H9 (cell line): Measurements from ENCODE around the gene ZBTB16. TPM values are rescaled to one million over a fixed set of nuclear protein-coding genes. Genes with fewer than 3 reads are reported as not detected.

Experiments
- DNase-seq: peaks from one replicate; pipeline ENCODE4 v3.0.0-alpha.2; 2017
- H2AFZ ChIP-seq: one replicate; pipeline ENCODE4 v1.6.1; 2013; ENCODE audit warnings: mild to moderate bottlenecking, low read length, control low read depth, moderate library complexity
- H2AK5ac ChIP-seq: 2 replicates; pipeline ENCODE4 v1.6.1; 2013; ENCODE audit warnings: low read length, control low read depth, mixed read lengths; ENCODE audit not compliant: insufficient read length
- H2BK120ac ChIP-seq: one replicate; pipeline ENCODE4 v1.6.1; 2013; ENCODE audit warnings: low read depth, mild to moderate bottlenecking, low read length, control low read depth, inconsistent platforms; ENCODE audit not compliant: poor library complexity, severe bottlenecking
- H2BK12ac ChIP-seq: 2 replicates; pipeline ENCODE4 v1.6.1; 2013; ENCODE audit warnings: low read length, control low read depth, mixed read lengths, low read depth; ENCODE audit not compliant: insufficient read length
- H2BK15ac ChIP-seq: 2 replicates; pipeline ENCODE4 v1.6.1; 2013; ENCODE audit warnings: low read depth, low read length, control low read depth
- H2BK20ac ChIP-seq: one replicate; pipeline ENCODE4 v1.6.1; 2013; ENCODE audit warnings: low read depth, mild to moderate bottlenecking, low read length, control low read depth, inconsistent platforms; ENCODE audit not compliant: poor library complexity, severe bottlenecking
- H2BK5ac ChIP-seq: 2 replicates; pipeline ENCODE4 v1.6.1; 2013; ENCODE audit warnings: low read length, control low read depth, mixed read lengths; ENCODE audit not compliant: insufficient read length
- H3K14ac ChIP-seq: 2 replicates; pipeline ENCODE4 v1.6.1; 2013; ENCODE audit warnings: low read length, control low read depth; ENCODE audit not compliant: insufficient read depth
- H3K18ac ChIP-seq: 2 replicates; pipeline ENCODE4 v1.6.1; 2013; ENCODE audit warnings: low read depth, mild to moderate bottlenecking, mixed read lengths, low read length, control low read depth; ENCODE audit not compliant: insufficient read length
- H3K23ac ChIP-seq: 2 replicates; pipeline ENCODE4 v1.6.1; 2013; ENCODE audit warnings: low read length, control low read depth, mixed read lengths, low read depth; ENCODE audit not compliant: insufficient read length
- H3K23me2 ChIP-seq: 2 replicates; pipeline ENCODE4 v1.6.1; 2013; ENCODE audit warnings: low read depth, mild to moderate bottlenecking, mixed read lengths, low read length, control low read depth; ENCODE audit not compliant: insufficient read length, poor library complexity, severe bottlenecking
- H3K27ac ChIP-seq: 2 replicates; pipeline ENCODE4 v1.5.1; 2013; ENCODE audit warnings: low read length, control low read depth, mixed read lengths, low read depth; ENCODE audit not compliant: insufficient read length
- H3K27me3 ChIP-seq: 2 replicates; pipeline ENCODE4 v1.6.1; 2013; ENCODE audit warnings: low read length, control low read depth, inconsistent platforms; ENCODE audit not compliant: insufficient read depth
- H3K4ac ChIP-seq: 2 replicates; pipeline ENCODE4 v1.6.1; 2013; ENCODE audit warnings: low read depth, mild to moderate bottlenecking, control low read depth, inconsistent platforms, low read length, moderate library complexity
- H3K4me1 ChIP-seq: 2 replicates; pipeline ENCODE4 v1.6.1; 2013; ENCODE audit warnings: low read length, control low read depth, inconsistent platforms; ENCODE audit not compliant: insufficient read depth
- H3K4me2 ChIP-seq: 2 replicates; pipeline ENCODE4 v1.6.1; 2013; ENCODE audit warnings: low read length, control low read depth, mixed read lengths; ENCODE audit not compliant: insufficient read length, insufficient read depth
- H3K56ac ChIP-seq: 2 replicates; pipeline ENCODE4 v1.6.1; 2013; ENCODE audit warnings: low read depth, mild to moderate bottlenecking, mixed read lengths, low read length, control low read depth; ENCODE audit not compliant: insufficient read length
- H3K79me1 ChIP-seq: 2 replicates; pipeline ENCODE4 v1.6.1; 2013; ENCODE audit warnings: low read depth, mild to moderate bottlenecking, moderate library complexity, low read length, control low read depth, inconsistent platforms; ENCODE audit not compliant: insufficient read depth, poor library complexity, severe bottlenecking
- H3K79me2 ChIP-seq: 2 replicates; pipeline ENCODE4 v1.6.1; 2013; ENCODE audit warnings: low read length, control low read depth, inconsistent platforms; ENCODE audit not compliant: insufficient read depth
- H3K9ac ChIP-seq: 2 replicates; pipeline ENCODE4 v1.6.1; 2013; ENCODE audit warnings: low read length, control low read depth, mixed read lengths; ENCODE audit not compliant: insufficient read length; ENCODE audit errors: extremely low read depth
- H3K9me3 ChIP-seq: one replicate; pipeline ENCODE4 v1.6.1; 2013; ENCODE audit warnings: low read depth, low read length, inconsistent platforms; ENCODE audit not compliant: control insufficient read depth
- H3T11ph ChIP-seq: one replicate; pipeline ENCODE4 v1.6.1; 2013; ENCODE audit warnings: mild to moderate bottlenecking, low read length, control low read depth, inconsistent platforms
- H4K20me1 ChIP-seq: one replicate; pipeline ENCODE4 v1.6.1; 2013; ENCODE audit not compliant: control insufficient read depth, insufficient read length, insufficient read depth
- H4K5ac ChIP-seq: 2 replicates; pipeline ENCODE4 v1.6.1; 2013; ENCODE audit warnings: low read depth, mild to moderate bottlenecking, mixed read lengths, low read length, control low read depth; ENCODE audit not compliant: insufficient read length
- H4K8ac ChIP-seq: replicated peaks from 2 replicates; pipeline ENCODE4 v1.6.1; 2013; ENCODE audit warnings: low read length, control low read depth, mixed read lengths, low read depth; ENCODE audit not compliant: insufficient read length
- H4K91ac ChIP-seq: 2 replicates; pipeline ENCODE4 v1.6.1; 2013; ENCODE audit warnings: low read depth, mild to moderate bottlenecking, moderate library complexity, mixed read lengths, low read length, control low read depth; ENCODE audit not compliant: insufficient read length
- H3K27ac Mint-ChIP-seq, 3 experiments: 2 replicates in 2 of 3; 3 replicates in 1 of 3; pipeline ENCODE4 v1.8.0; 2020 to 2021; ENCODE audit warnings: mixed read lengths in 3 of 3, mild to moderate bottlenecking in 1 of 3, moderate library complexity in 1 of 3
- H3K27me3 Mint-ChIP-seq: 2 replicates; pipeline ENCODE4 v1.8.0; 2021; ENCODE audit warnings: low read depth, mild to moderate bottlenecking, moderate library complexity, mixed read lengths
- H3K36me3 Mint-ChIP-seq, 3 experiments: 2 replicates in 2 of 3; 3 replicates in 1 of 3; pipeline ENCODE4 v1.8.0; 2020 to 2021; ENCODE audit warnings: low read depth in 3 of 3, mixed read lengths in 3 of 3; ENCODE audit not compliant: insufficient read depth in 1 of 3
- H3K4me1 Mint-ChIP-seq, 2 experiments: 2 replicates each; pipeline ENCODE4 v1.8.0; 2020; ENCODE audit warnings: mixed read lengths in 2 of 2
- H3K4me3 Mint-ChIP-seq, 2 experiments: 2 replicates in 1 of 2; 3 replicates in 1 of 2; pipeline ENCODE4 v1.8.0; 2020 to 2021; ENCODE audit warnings: mild to moderate bottlenecking in 2 of 2, mixed read lengths in 2 of 2, moderate library complexity in 1 of 2
- H3K9me3 Mint-ChIP-seq, 2 experiments: 2 replicates in 1 of 2; 3 replicates in 1 of 2; pipeline ENCODE4 v1.8.0; 2020; ENCODE audit warnings: mild to moderate bottlenecking in 2 of 2, mixed read lengths in 2 of 2, moderate library complexity in 1 of 2
- CTCF ChIP-seq: fragments of 200-600 bp; sonication (generic); conservative IDR thresholded peaks from 3 replicates; pipeline ENCODE4 v1.8.0; 2021; ENCODE audit warnings: antibody characterized with exemption, mild to moderate bottlenecking
- WGBS: extraction: QIAGEN DNeasy Blood & Tissue Kit; methylation state at CpG from one replicate; pipeline ENCODE4 v1.1.7; 2013; ENCODE audit warnings: missing lambda C conversion rate, low lambda C conversion rate, mixed read lengths; ENCODE audit not compliant: insufficient read length; ENCODE audit errors: extremely low coverage; 5-methylcytosine and 5-hydroxymethylcytosine counted together
- total RNA-seq: library from RNA; stranded (reverse); gene quantifications from 2 replicates; pipeline ENCODE4 v1.2.1, GENCODE V29; 2021

The ZBTB16 gene
- total RNA-seq, 1 experiment from 2014 or later: not detected

- Histone ChIP-seq H2AFZ (no peak overlapping the region), H2BK5ac (no peak overlapping the region), H2BK120ac (no peak overlapping the region), H3K23me2 (peaks cover 2% of the 10 kb centered on the region), H3K9me3 (no peaks in the 10 kb centered on the region), H3K4me2 (no peak overlapping the region), H3K4ac (no peak overlapping the region), H3K18ac (no peak overlapping the region), H3K56ac (no peak overlapping the region), H2BK15ac (no peak overlapping the region), H3K4me1 (no peaks in the 10 kb centered on the region), H4K20me1 (no peaks in the 10 kb centered on the region), H3K9ac (no peak overlapping the region), H3K27ac (no peak overlapping the region), H3K27me3 (peaks cover 1% of the 10 kb centered on the region; the same call in 1 of the 2 replicates), H3T11ph (no peak overlapping the region), H3K79me1 (no peaks in the 10 kb centered on the region), H4K5ac (no peak overlapping the region), H4K8ac (no peak overlapping the region), H2BK12ac (no peak overlapping the region), H3K79me2 (no peaks in the 10 kb centered on the region), H3K14ac (no peak overlapping the region), H2AK5ac (no peak overlapping the region), H2BK20ac (no peak overlapping the region), H3K23ac (no peak overlapping the region), H4K91ac (no peak overlapping the region)
- WGBS: no CpG with 5 or more reads among the region's 4 CpGs
- H3K36me3 Mint-ChIP-seq: no peaks in the 10 kb centered on the region; a peak in 1 of 7 replicates
- DNase-seq: no peak
- peaks cover 5 to 7% of the 10 kb centered on the region in 2 experiments for H3K4me1 Mint-ChIP-seq
- peaks cover 97% of the 10 kb centered on the region for H3K27me3 Mint-ChIP-seq
- no peak overlapping the region for H3K27ac Mint-ChIP-seq
- no peaks in the 10 kb centered on the region; a peak in 1 of 5 replicates for H3K9me3 Mint-ChIP-seq
- no peak for TF ChIP-seq CTCF
- H3K4me3 Mint-ChIP-seq: no peak overlapping the region
Observed at GRCh38 chr11:114068327-114068726, 8.8 kb downstream of the ZBTB16 start.
